HG03432 (cell line): Measurements from ENCODE around the gene FLT4.
"Not testable (repeated sequence)": the region's sequence is repeated elsewhere in the genome, so short reads cannot be mapped to it uniquely, and the experiment has no call there.

ENCODE experiments used
- ATAC-seq: cut with Tn5 transposase; IDR thresholded peaks from one replicate; pipeline ENCODE4 v1.9.1; 2021; ENCODE audit warnings: mild to moderate bottlenecking, moderate library complexity; ENCODE audit not compliant: unreplicated experiment

The FLT4 gene

GRCh38 chr5:180670586-180671359 lies 21.4 kb upstream of the FLT4 start:
- no peak for ATAC-seq

DNA sequence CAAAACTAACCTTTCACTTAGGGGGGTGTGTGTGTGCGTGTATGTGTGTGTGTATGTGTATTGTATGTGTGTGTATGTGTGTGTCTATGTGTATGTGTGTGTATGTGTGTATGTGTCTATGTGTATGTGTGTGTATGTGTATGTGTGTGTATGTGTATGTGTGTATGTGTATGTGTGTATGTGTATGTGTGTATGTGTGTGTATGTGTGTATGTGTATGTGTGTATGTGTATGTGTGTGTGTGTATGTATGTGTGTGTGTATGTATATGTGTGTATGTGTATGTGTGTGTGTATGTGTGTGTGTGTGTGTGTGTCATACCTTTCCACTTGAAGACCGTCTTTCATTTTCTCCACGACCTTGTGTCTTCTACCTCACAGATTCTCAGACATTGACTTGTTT lies 20.8 kb upstream of the FLT4 start:
- no peak for ATAC-seq

DNA sequence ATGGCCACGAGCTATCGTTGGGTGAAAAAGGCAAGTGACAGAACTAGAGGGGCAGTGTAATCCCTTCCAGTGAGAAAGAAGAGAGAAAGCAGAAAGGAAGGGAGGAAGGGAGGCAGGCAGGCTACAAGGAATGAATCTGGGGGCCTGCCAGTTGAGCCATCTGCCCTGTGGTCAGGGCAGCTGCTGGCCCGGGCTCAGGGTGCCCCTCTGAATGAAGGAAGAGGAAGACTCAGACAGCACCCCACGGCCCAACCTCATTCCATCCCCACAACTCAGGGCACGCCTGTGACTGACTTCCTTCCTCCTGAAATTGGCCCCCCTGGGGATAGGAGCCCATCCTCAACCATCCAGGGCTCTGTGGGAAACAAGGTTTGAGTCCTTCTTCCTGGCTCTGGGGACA lies 20.3 kb upstream of the FLT4 start:
- no peak for ATAC-seq

GRCh38 chr5:180668835-180669596 lies 19.6 kb upstream of the FLT4 start:
- no peak for ATAC-seq

- ATAC-seq = no peak
These were observed 17.4 kb upstream of the FLT4 start for GRCh38 chr5:180666812-180667211.

GRCh38 chr5:180665682-180666404 lies 16.4 kb upstream of the FLT4 start:
- no peak for ATAC-seq

GRCh38 chr5:180658774-180659564 lies 9.6 kb upstream of the FLT4 start:
- ATAC-seq = no peak

GRCh38 chr5:180655243-180655642 lies 5.8 kb upstream of the FLT4 start:
- ATAC-seq = not testable (repeated sequence)

DNA sequence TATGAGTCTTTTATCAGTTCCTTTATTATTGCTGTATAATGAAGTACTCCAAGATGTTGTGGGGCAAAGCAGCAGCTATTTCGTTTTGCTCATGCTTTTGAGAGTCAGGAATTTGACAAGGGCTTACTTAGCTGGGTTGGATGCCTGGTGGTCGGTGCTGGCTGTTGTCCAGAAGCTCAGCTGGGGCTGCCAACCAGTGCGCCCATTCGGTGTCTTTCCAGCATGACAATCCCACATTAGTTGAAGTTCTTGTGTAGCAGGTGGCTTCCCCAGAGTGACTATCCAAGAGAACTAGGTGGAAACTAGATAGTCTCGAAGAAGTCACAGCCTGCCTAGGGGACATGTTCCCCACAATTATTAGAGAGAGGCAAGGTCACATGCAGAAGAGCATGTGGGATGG lies 3.4 kb upstream of the FLT4 start:
- no peak for ATAC-seq

- ATAC-seq = no peak
These were observed 2.9 kb upstream of the FLT4 start for GRCh38 chr5:180652346-180652745.

GRCh38 chr5:180648658-180649296 lies 623 bp downstream of the FLT4 start:
- ATAC-seq = no peak

DNA sequence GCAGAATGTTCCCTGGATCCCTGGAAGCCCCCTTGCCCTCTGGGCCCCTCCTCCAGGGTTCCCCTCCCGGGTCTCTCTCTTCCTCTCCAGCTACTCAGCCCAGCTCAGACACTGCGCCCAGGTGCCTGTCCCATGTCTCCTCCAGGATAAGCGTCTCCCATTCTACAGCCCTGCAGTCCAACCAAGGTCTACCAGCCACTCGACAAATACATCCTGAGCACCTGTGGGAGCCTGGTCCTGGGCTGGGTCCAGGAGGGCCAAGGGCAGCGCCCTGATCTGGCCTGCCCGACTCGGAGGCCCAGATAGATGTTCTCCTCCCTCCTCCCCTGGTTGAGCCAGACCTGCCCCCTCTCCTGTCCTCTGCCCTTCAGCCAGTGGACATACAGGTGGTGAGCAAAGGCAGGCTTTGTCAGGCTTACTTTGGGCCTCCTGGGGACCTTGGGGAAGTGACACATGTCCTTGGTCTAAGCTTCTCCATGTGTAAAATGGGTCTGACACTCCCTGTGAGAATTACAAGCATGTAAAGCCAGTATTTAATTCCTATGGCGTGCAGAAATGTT lies 1.4 kb downstream of the FLT4 start:
- no peak for ATAC-seq

GRCh38 chr5:180647465-180647864 lies 1.9 kb downstream of the FLT4 start:
- no peak for ATAC-seq

DNA sequence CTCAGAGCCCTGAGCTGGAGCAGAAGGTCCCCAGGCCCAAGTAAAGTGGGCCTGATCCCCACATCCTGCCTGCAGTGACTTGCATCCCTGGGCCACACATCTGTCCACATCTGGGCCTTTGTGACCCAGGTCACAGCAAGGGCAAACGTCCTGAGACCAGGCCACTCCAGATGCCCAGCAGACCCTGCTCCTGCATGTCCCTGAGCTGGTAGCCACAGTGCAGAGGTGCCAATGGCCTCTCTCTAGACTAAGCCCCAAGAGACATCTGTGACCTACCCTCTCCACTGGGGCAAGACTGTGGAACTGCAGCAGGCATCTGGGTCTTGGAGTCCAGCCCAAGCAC lies 2.5 kb downstream of the FLT4 start:
- ATAC-seq = no peak

GRCh38 chr5:180646289-180646962 lies 3.0 kb downstream of the FLT4 start:
- no peak for ATAC-seq

DNA sequence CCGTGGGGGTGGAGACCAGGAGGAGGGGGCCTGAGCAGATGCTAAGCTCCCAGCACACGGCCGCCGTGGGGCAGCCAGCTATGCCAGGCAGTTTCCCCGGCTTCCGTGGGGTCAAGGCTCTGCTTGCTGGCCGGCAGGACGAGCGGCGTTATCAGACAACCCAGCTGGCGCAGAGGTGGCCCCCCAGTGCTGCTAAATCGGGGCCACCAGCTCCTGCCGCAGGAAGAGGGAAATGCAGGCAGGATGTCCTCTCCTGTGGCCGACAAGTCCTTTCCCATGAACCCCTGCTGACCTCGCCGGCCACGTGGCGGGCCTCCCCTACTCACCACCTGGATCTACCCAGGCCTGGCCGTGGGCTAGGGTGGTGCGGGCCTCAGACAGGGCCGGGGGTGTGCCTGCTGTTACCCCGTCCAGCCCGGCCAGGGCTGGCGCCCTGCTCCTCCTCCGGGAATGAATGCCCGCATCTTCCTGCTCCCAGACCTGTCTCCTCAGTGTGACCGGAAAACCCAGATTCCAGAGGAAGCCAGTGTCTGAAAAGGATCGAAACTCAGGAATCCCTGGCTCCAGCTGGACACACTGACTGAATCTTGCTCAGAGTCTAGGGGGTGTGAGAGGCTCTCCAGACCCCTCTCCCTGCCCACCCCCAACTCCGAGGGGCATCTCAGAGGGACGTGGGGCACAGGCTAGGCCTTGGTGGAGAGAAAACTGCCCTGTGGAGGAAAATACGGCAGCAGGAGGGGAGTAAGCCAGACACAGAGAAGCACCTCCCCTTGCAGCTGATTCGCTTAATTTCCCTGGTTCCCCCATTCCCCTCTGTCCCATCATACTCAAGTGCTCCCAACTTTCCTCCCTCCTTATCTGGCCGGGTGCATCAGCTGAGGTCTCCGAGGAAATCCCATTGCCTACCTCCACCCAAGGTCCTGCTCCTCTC lies 3.9 kb downstream of the FLT4 start:
- ATAC-seq = no peak

DNA sequence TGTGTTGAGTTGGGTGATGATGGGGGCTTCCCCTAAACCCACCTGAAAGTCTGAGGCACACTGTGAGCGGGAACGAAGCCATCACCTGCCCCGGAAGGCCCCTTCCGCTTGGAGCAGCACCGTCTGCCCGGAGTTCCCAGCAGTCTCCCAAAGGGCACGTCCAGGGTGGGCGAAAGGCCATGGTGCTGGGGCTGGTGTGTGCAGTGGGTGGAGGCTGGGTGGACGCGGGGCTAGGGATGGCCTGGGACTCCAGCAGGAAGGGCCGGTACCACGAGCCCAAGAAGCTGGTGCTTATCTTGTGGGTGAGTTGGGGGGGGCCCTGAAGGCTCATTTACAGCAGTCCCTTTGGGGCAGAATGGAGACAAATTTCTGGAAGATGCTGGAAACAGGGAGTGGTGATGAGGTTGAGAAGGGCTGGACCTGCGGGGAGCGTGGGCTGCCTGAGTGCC lies 4.6 kb downstream of the FLT4 start:
- no peak for ATAC-seq

GRCh38 chr5:180644129-180644824 lies 5.1 kb downstream of the FLT4 start:
- ATAC-seq = no peak
